IMR-90 (cell line): ENCODE data around the gene COPA. TPM values are rescaled to one million over a fixed set of nuclear protein-coding genes. Genes with fewer than 3 reads are reported as not detected.

Experiments used
- ATAC-seq: fragments of 200-7000 bp; cut with Tn5 transposase; 2 replicates; pipeline ENCODE4 v1.9.1; 2020; ENCODE audit warnings: low read depth, mild to moderate bottlenecking, moderate library complexity
- BruUV-seq: library from RNA; stranded (reverse); fragments of 400-500 nt; replicated peaks from 2 replicates; lab custom pipeline; 2021; lab: Mats Ljungman, UMichigan
- CTCF ChIA-PET: fragments of 300-600 bp; formaldehyde crosslinking; extraction: SDS; loops from one replicate; lab custom pipeline; 2021; ENCODE audit warnings: antibody characterized with exemption; lab: Yijun Ruan, JAX
- POLR2A ChIA-PET: fragments of 300-600 bp; sonication (Branson Sonifier 250); formaldehyde crosslinking; loops from one replicate; lab custom pipeline; 2022; ENCODE audit warnings: antibody characterized with exemption; ENCODE audit not compliant: unreplicated experiment; lab: Charles Lee
- DNase-seq: peaks from one replicate; pipeline ENCODE4 v3.0.0; 2013
- H2AFZ ChIP-seq: replicated peaks from 2 replicates; pipeline ENCODE3; 2013; ENCODE audit warnings: low read length, mild to moderate bottlenecking; ENCODE audit not compliant: poor library complexity
- H2AK5ac ChIP-seq: 2 replicates; pipeline ENCODE4 v1.6.1; 2013; ENCODE audit warnings: low read depth, low read length, inconsistent platforms
- H2AK9ac ChIP-seq: replicated peaks from 2 replicates; pipeline ENCODE3; 2013; ENCODE audit warnings: mild to moderate bottlenecking, low read depth, low read length, moderate library complexity; ENCODE audit not compliant: poor library complexity
- H2BK120ac ChIP-seq: 2 replicates; pipeline ENCODE4 v1.6.1; 2013; ENCODE audit warnings: low read depth, low read length, inconsistent platforms
- H2BK15ac ChIP-seq: 3 replicates; pipeline ENCODE4 v1.6.1; 2013; ENCODE audit warnings: low read depth, low read length, inconsistent platforms
- H2BK20ac ChIP-seq: 2 replicates; pipeline ENCODE4 v1.6.1; 2013; ENCODE audit warnings: low read depth, mild to moderate bottlenecking, inconsistent platforms, low read length, moderate library complexity
- H2BK5ac ChIP-seq: 2 replicates; pipeline ENCODE4 v1.6.1; 2013; ENCODE audit warnings: mild to moderate bottlenecking, low read depth, low read length, inconsistent platforms; ENCODE audit not compliant: poor library complexity, severe bottlenecking
- H3K14ac ChIP-seq: replicated peaks from 2 replicates; pipeline ENCODE4 v1.6.1; 2013; ENCODE audit warnings: low read depth, low read length, inconsistent platforms
- H3K18ac ChIP-seq: 2 replicates; pipeline ENCODE4 v1.6.1; 2013; ENCODE audit warnings: low read depth, low read length, control low read depth
- H3K23ac ChIP-seq: 2 replicates; pipeline ENCODE4 v1.6.1; 2013; ENCODE audit warnings: low read depth, low read length, inconsistent platforms
- H3K27ac ChIP-seq: 2 replicates; pipeline ENCODE4 v1.5.1; 2013; ENCODE audit warnings: mild to moderate bottlenecking, control low read depth, low read length; ENCODE audit not compliant: insufficient read depth
- H3K27me3 ChIP-seq: 2 replicates; pipeline ENCODE4 v1.6.1; 2013; ENCODE audit warnings: low read length; ENCODE audit not compliant: control insufficient read depth, insufficient read depth
- H3K36me3 ChIP-seq: 2 replicates; pipeline ENCODE4 v1.6.1; 2013; ENCODE audit warnings: low read length, mixed read lengths; ENCODE audit not compliant: control insufficient read depth, insufficient read depth
- H3K4ac ChIP-seq: 2 replicates; pipeline ENCODE4 v1.6.1; 2013; ENCODE audit warnings: low read depth, low read length, inconsistent platforms
- H3K4me1 ChIP-seq: 2 replicates; pipeline ENCODE4 v1.6.1; 2013; ENCODE audit warnings: low read length, mixed read lengths; ENCODE audit not compliant: control insufficient read depth, insufficient read depth
- H3K4me2 ChIP-seq: 2 replicates; pipeline ENCODE4 v1.6.1; 2013; ENCODE audit warnings: low read depth, mild to moderate bottlenecking, control low read depth, low read length, moderate library complexity
- H3K4me3 ChIP-seq: 2 replicates; pipeline ENCODE4 v1.5.1; 2013; ENCODE audit warnings: low read depth, mild to moderate bottlenecking, control low read depth, low read length, moderate library complexity; ENCODE audit not compliant: insufficient read depth
- H3K56ac ChIP-seq: 2 replicates; pipeline ENCODE4 v1.6.1; 2013; ENCODE audit warnings: low read length, inconsistent platforms; ENCODE audit not compliant: insufficient read depth; ENCODE audit errors: extremely low read depth
- H3K79me1 ChIP-seq, 2 experiments: 2 replicates each; pipeline ENCODE4 v1.6.1; 2013; ENCODE audit warnings: low read length in 2 of 2, inconsistent platforms in 1 of 2, low read depth in 1 of 2
- H3K9ac ChIP-seq: 2 replicates; pipeline ENCODE4 v1.6.1; 2013; ENCODE audit warnings: low read depth, low read length, control low read depth
- H3K9me1 ChIP-seq: 2 replicates; pipeline ENCODE4 v1.6.1; 2013; ENCODE audit warnings: low read length, inconsistent platforms; ENCODE audit not compliant: insufficient read depth
- H3K9me3 ChIP-seq: 2 replicates; pipeline ENCODE4 v1.6.1; 2013; ENCODE audit warnings: low read length; ENCODE audit not compliant: control insufficient read depth, insufficient read depth
- H4K20me1 ChIP-seq: 2 replicates; pipeline ENCODE4 v1.6.1; 2013; ENCODE audit warnings: low read length, inconsistent platforms; ENCODE audit not compliant: insufficient read depth
- H4K5ac ChIP-seq: 2 replicates; pipeline ENCODE4 v1.6.1; 2013; ENCODE audit warnings: mild to moderate bottlenecking, low read depth, low read length, control low read depth
- H4K8ac ChIP-seq, 2 experiments: 2 replicates each; pipeline ENCODE4 v1.6.1; 2013; ENCODE audit warnings: low read depth in 2 of 2, low read length in 2 of 2, control low read depth in 1 of 2, inconsistent platforms in 1 of 2
- H4K91ac ChIP-seq: 2 replicates; pipeline ENCODE4 v1.6.1; 2013; ENCODE audit warnings: low read depth, low read length, inconsistent platforms; ENCODE audit not compliant: insufficient read depth
- BHLHE40 ChIP-seq: fragments of 150-350 bp; IDR thresholded peaks from 2 replicates; pipeline ENCODE4 v1.6.1; 2016; ENCODE audit warnings: mild to moderate bottlenecking, low read depth, low read length
- CEBPB ChIP-seq: IDR thresholded peaks from 2 replicates; pipeline ENCODE4 v1.6.1; 2012; ENCODE audit warnings: low read depth, low read length, improper control_type of control experiment
- CHD1 ChIP-seq: IDR thresholded peaks from 2 replicates; pipeline ENCODE4 v1.6.1; 2012; ENCODE audit warnings: low read depth, low read length, improper control_type of control experiment
- ELK1 ChIP-seq: fragments of 150-350 bp; IDR thresholded peaks from 2 replicates; pipeline ENCODE4 v1.6.1; 2016; ENCODE audit warnings: low read depth, mild to moderate bottlenecking, low read length, moderate library complexity, borderline replicate concordance
- MAFK ChIP-seq: IDR thresholded peaks from 2 replicates; pipeline ENCODE4 v1.6.1; 2012; ENCODE audit warnings: low read depth, low read length, improper control_type of control experiment
- MAZ ChIP-seq: IDR thresholded peaks from 2 replicates; pipeline ENCODE4 v1.6.1; 2012; ENCODE audit warnings: low read depth, mild to moderate bottlenecking, low read length, improper control_type of control experiment, moderate library complexity, borderline replicate concordance
- MXI1 ChIP-seq: IDR thresholded peaks from 2 replicates; pipeline ENCODE4 v1.6.1; 2012; ENCODE audit warnings: low read depth, mild to moderate bottlenecking, low read length, moderate library complexity, borderline replicate concordance
- NFE2L2 ChIP-seq: fragments of 150-350 bp; IDR thresholded peaks from 2 replicates; pipeline ENCODE4 v1.6.1; 2016; ENCODE audit warnings: low read depth, mild to moderate bottlenecking, low read length
- POLR2A ChIP-seq: IDR thresholded peaks from 2 replicates; pipeline ENCODE4 v1.6.1; 2012; ENCODE audit warnings: mild to moderate bottlenecking, low read depth, low read length
- RAD21 ChIP-seq: IDR thresholded peaks from 2 replicates; pipeline ENCODE4 v1.6.1; 2012; ENCODE audit warnings: low read length, improper control_type of control experiment
- RFX5 ChIP-seq: IDR thresholded peaks from 2 replicates; pipeline ENCODE4 v1.8.0; 2012; ENCODE audit warnings: low read depth, mild to moderate bottlenecking, low read length, moderate library complexity
- SMC3 ChIP-seq: fragments of 150-350 bp; IDR thresholded peaks from 2 replicates; pipeline ENCODE4 v1.6.1; 2016; ENCODE audit warnings: low read depth, mild to moderate bottlenecking, antibody characterized with exemption, low read length, moderate library complexity
- USF2 ChIP-seq: fragments of 150-350 bp; IDR thresholded peaks from 2 replicates; pipeline ENCODE4 v1.6.1; 2017; ENCODE audit warnings: mild to moderate bottlenecking, antibody characterized with exemption, low read length, low read depth
- dilution Hi-C: fragments of 300-500 bp; cut with HindIII; formaldehyde crosslinking; loops from one replicate; pipeline ENCODE4 v1.14.3; 2018; ENCODE audit warnings: low sequenced_read_pairs; ENCODE audit not compliant: unreplicated experiment
- in situ Hi-C: fragments of 300-500 bp; cut with MboI; formaldehyde crosslinking; loops from 3 replicates; pipeline ENCODE4 v1.14.3; 2019; ENCODE audit warnings: low sequenced_read_pairs, inconsistent platforms, mixed read lengths
- intact Hi-C: fragments of 100-400 bp; cut with micrococcal nuclease; formaldehyde crosslinking; loops from 2 replicates; pipeline ENCODE4 v1.10.0; 2022
- polyA plus RNA-seq, 3 experiments: library from polyadenylated mRNA; depleted of rRNA; stranded (reverse); fragments of >200 nt; gene quantifications; 2 replicates each; pipeline ENCODE4 v1.2.3, GENCODE V29; 2012; ENCODE audit warnings: low replicate concordance in 1 of 3
- total RNA-seq: library from RNA; depleted of rRNA; stranded (reverse); fragments of >200 nt; gene quantifications from 2 replicates; pipeline ENCODE4 v1.2.3, GENCODE V29; 2012

Gene COPA
- total and polyA plus RNA-seq, 2 of the 4 experiments (the other 2 are of a cell fraction) = 204 to 436 TPM

- no peak overlapping the region for H4K8ac ChIP-seq
- no peak overlapping the region for H4K5ac ChIP-seq
- dilution Hi-C loops = no loop called here
- BruUV-seq = no TSS peak
- H4K91ac ChIP-seq = no peak overlapping the region
- H3K27ac ChIP-seq = no peak overlapping the region
- ATAC-seq (no peak), DNase-seq (no peak)
- ChIA-PET POLR2A (no interaction called here), CTCF (no interaction called here)
- H3K56ac ChIP-seq = no peak overlapping the region
- no peaks in the 10 kb centered on the region for H3K4me1 ChIP-seq
- H3K4ac ChIP-seq = no peak overlapping the region
- H3K4me3 ChIP-seq = no peak overlapping the region
- no peak overlapping the region for H3K14ac ChIP-seq
- in situ Hi-C loops = loop anchor here (10.0 kb wide), 1 partner anchor 436 kb away; no protein-coding TSS in a partner anchor
- no peaks in the 10 kb centered on the region for H3K9me3 ChIP-seq
- no peak overlapping the region for H3K18ac ChIP-seq
- no peaks in the 10 kb centered on the region for H3K79me1 ChIP-seq
- no peak overlapping the region for H2BK5ac ChIP-seq
- H3K27me3 ChIP-seq = peaks cover 6% of the 10 kb centered on the region; the same call in 1 of the 2 replicates
- H2AFZ ChIP-seq = no peak overlapping the region
- H2AK9ac ChIP-seq = no peak overlapping the region
- H3K4me2 ChIP-seq = no peak overlapping the region
- no peak for TF ChIP-seq NFE2L2
- no peak for TF ChIP-seq CEBPB
- TF ChIP-seq POLR2A = no peak
- no peak for TF ChIP-seq MAZ
- TF ChIP-seq BHLHE40 = no peak
- TF ChIP-seq ELK1 = no peak
- no peak for TF ChIP-seq RAD21
- no peak for TF ChIP-seq SMC3
- TF ChIP-seq RFX5 = no peak
- TF ChIP-seq MXI1 = no peak
- no peak for TF ChIP-seq MAFK
- no peak for TF ChIP-seq CHD1
- TF ChIP-seq USF2 = no peak
- no peak overlapping the region for H3K9ac ChIP-seq
- H2BK20ac ChIP-seq = no peak overlapping the region
- H2BK120ac ChIP-seq = no peak overlapping the region
- no peaks in the 10 kb centered on the region for H4K20me1 ChIP-seq
- H3K23ac ChIP-seq = no peak overlapping the region
- no peaks in the 10 kb centered on the region for H3K36me3 ChIP-seq
- no peak overlapping the region for H2AK5ac ChIP-seq
- no peaks in the 10 kb centered on the region for H3K9me1 ChIP-seq
- H2BK15ac ChIP-seq = no peak overlapping the region
- intact Hi-C loops = loop anchor here (10.0 kb wide), 1 partner anchor 426 kb away; the partner anchor contains the start of gene IGSF9
Measured at GRCh38 chr1:160371346-160371631, 28.2 kb upstream of the COPA start.
